Neuron (in vitro differentiated cells): ENCODE results near the gene SEC61B.
A peak's percentile ranks its signal among the peaks of the same experiment; 100 is the strongest.

Experiments used
- H2AFZ ChIP-seq: one replicate; pipeline ENCODE4 v1.6.1; 2013; ENCODE audit warnings: low read depth, mild to moderate bottlenecking, inconsistent platforms, low read length, moderate library complexity
- H3K27me3 ChIP-seq: one replicate; pipeline ENCODE4 v1.6.1; 2013; ENCODE audit warnings: low read length; ENCODE audit not compliant: insufficient read depth
- H3K36me3 ChIP-seq: one replicate; pipeline ENCODE4 v1.6.1; 2013; ENCODE audit warnings: low read length; ENCODE audit not compliant: insufficient read depth
- H3K4me1 ChIP-seq: one replicate; pipeline ENCODE4 v1.6.1; 2013; ENCODE audit warnings: low read length; ENCODE audit not compliant: insufficient read depth
- H3K4me3 ChIP-seq: 2 replicates; pipeline ENCODE4 v1.5.1; 2013; ENCODE audit warnings: mild to moderate bottlenecking, low read length, moderate library complexity
- H3K9me3 ChIP-seq: one replicate; pipeline ENCODE4 v1.6.1; 2013; ENCODE audit warnings: low read length

Gene SEC61B

GRCh38 chr9:99199938-99200539 is 22.0 kb upstream of the SEC61B start:
- Histone ChIP-seq H2AFZ (no peak overlapping the region), H3K27me3 (no peaks in the 10 kb centered on the region), H3K36me3 (no peaks in the 10 kb centered on the region), H3K4me3 (no peak overlapping the region), H3K4me1 (peaks cover 5% of the 10 kb centered on the region), H3K9me3 (no peaks in the 10 kb centered on the region)

- no peaks in the 10 kb centered on the region for H3K27me3 ChIP-seq
- peaks cover 5% of the 10 kb centered on the region for H3K4me1 ChIP-seq
- no peak overlapping the region for H3K4me3 ChIP-seq
- H2AFZ ChIP-seq, result no peak overlapping the region
- H3K9me3 ChIP-seq, result no peaks in the 10 kb centered on the region
- no peaks in the 10 kb centered on the region for H3K36me3 ChIP-seq
Observed at GRCh38 chr9:99201603-99202002, 20.5 kb upstream of the SEC61B start.

GRCh38 chr9:99210572-99210971 is 11.5 kb upstream of the SEC61B start:
- Histone ChIP-seq H3K36me3 (no peaks in the 10 kb centered on the region), H3K27me3 (no peaks in the 10 kb centered on the region), H3K4me3 (no peak overlapping the region), H3K9me3 (peaks cover 4% of the 10 kb centered on the region), H2AFZ (no peak overlapping the region), H3K4me1 (no peaks in the 10 kb centered on the region)

GRCh38 chr9:99211746-99212145 is 10.3 kb upstream of the SEC61B start:
- Histone ChIP-seq H3K36me3 (peaks cover 8% of the 10 kb centered on the region), H3K9me3 (peaks cover 4% of the 10 kb centered on the region), H2AFZ (no peak overlapping the region), H3K4me3 (no peak overlapping the region), H3K27me3 (no peaks in the 10 kb centered on the region), H3K4me1 (no peaks in the 10 kb centered on the region)

- Histone ChIP-seq H3K36me3 (peaks cover 21% of the 10 kb centered on the region), H3K4me1 (no peaks in the 10 kb centered on the region), H3K4me3 (no peak overlapping the region), H3K27me3 (no peaks in the 10 kb centered on the region), H2AFZ (no peak overlapping the region), H3K9me3 (peaks cover 1% of the 10 kb centered on the region)
Observed at GRCh38 chr9:99213197-99213596, 8.9 kb upstream of the SEC61B start.

GRCh38 chr9:99216073-99216472 is 6.0 kb upstream of the SEC61B start:
- peaks cover 29% of the 10 kb centered on the region for H3K36me3 ChIP-seq
- no peak overlapping the region for H3K4me3 ChIP-seq
- H2AFZ ChIP-seq, result no peak overlapping the region
- peaks cover 1% of the 10 kb centered on the region for H3K9me3 ChIP-seq
- no peaks in the 10 kb centered on the region for H3K27me3 ChIP-seq
- H3K4me1 ChIP-seq, result peaks cover 12% of the 10 kb centered on the region

GRCh38 chr9:99220011-99220410 is 2.1 kb upstream of the SEC61B start:
- no peak overlapping the region for H3K4me3 ChIP-seq
- H3K27me3 ChIP-seq, result no peaks in the 10 kb centered on the region
- no peak overlapping the region for H2AFZ ChIP-seq
- peaks cover 41% of the 10 kb centered on the region for H3K36me3 ChIP-seq
- no peaks in the 10 kb centered on the region for H3K9me3 ChIP-seq
- peaks cover 29% of the 10 kb centered on the region for H3K4me1 ChIP-seq

GRCh38 chr9:99221266-99221620 is 839 bp upstream of the SEC61B start:
- Histone ChIP-seq H3K4me3 (peak overlapping the region; percentile 92), H3K4me1 (peaks cover 29% of the 10 kb centered on the region), H3K27me3 (no peaks in the 10 kb centered on the region), H2AFZ (peak overlapping the region; percentile 56), H3K9me3 (no peaks in the 10 kb centered on the region), H3K36me3 (peaks cover 46% of the 10 kb centered on the region)

GRCh38 chr9:99222416-99223270 is 561 bp downstream of the SEC61B start:
- H3K9me3 ChIP-seq, result no peaks in the 10 kb centered on the region
- H3K27me3 ChIP-seq, result no peaks in the 10 kb centered on the region
- peak overlapping the region; percentile 92 for H3K4me3 ChIP-seq
- peaks cover 40% of the 10 kb centered on the region for H3K36me3 ChIP-seq
- H2AFZ ChIP-seq, result peak overlapping the region; percentile 56
- H3K4me1 ChIP-seq, result peaks cover 29% of the 10 kb centered on the region

- H3K4me1 ChIP-seq, result peaks cover 29% of the 10 kb centered on the region
- no peaks in the 10 kb centered on the region for H3K9me3 ChIP-seq
- H3K27me3 ChIP-seq, result no peaks in the 10 kb centered on the region
- no peak overlapping the region for H3K4me3 ChIP-seq
- no peak overlapping the region for H2AFZ ChIP-seq
- H3K36me3 ChIP-seq, result peaks cover 47% of the 10 kb centered on the region
Observed at GRCh38 chr9:99224445-99224844, 2.4 kb downstream of the SEC61B start.

GRCh38 chr9:99226054-99226453 is 4.0 kb downstream of the SEC61B start:
- Histone ChIP-seq H2AFZ (no peak overlapping the region), H3K27me3 (no peaks in the 10 kb centered on the region), H3K9me3 (no peaks in the 10 kb centered on the region), H3K36me3 (peaks cover 55% of the 10 kb centered on the region), H3K4me3 (no peak overlapping the region), H3K4me1 (peaks cover 17% of the 10 kb centered on the region)

- H3K9me3 ChIP-seq, result no peaks in the 10 kb centered on the region
- H3K4me3 ChIP-seq, result no peak overlapping the region
- no peaks in the 10 kb centered on the region for H3K4me1 ChIP-seq
- peaks cover 59% of the 10 kb centered on the region for H3K36me3 ChIP-seq
- H2AFZ ChIP-seq, result no peak overlapping the region
- H3K27me3 ChIP-seq, result no peaks in the 10 kb centered on the region
Observed at GRCh38 chr9:99230206-99230605, 8.1 kb downstream of the SEC61B start.

- H2AFZ ChIP-seq, result no peak overlapping the region
- peaks cover 49% of the 10 kb centered on the region for H3K36me3 ChIP-seq
- H3K9me3 ChIP-seq, result no peaks in the 10 kb centered on the region
- H3K4me3 ChIP-seq, result no peak overlapping the region
- H3K27me3 ChIP-seq, result no peaks in the 10 kb centered on the region
- no peaks in the 10 kb centered on the region for H3K4me1 ChIP-seq
Observed at GRCh38 chr9:99231711-99232110, 9.6 kb downstream of the SEC61B start.
